DOHH2 (cell line): ENCODE results near the gene CFAP77.

Source experiments
- H3F3A ChIP-seq: fragments of 200-600 bp; sonication (generic), shearing (Covaris generic); 2 replicates; pipeline ENCODE4 v1.6.0; 2016; ENCODE audit warnings: antibody characterized with exemption, mild to moderate bottlenecking; ENCODE audit not compliant: control insufficient read depth, insufficient read depth
- H3K27ac ChIP-seq: fragments of 200-600 bp; sonication (generic); 2 replicates; pipeline ENCODE4 v1.5.1; 2014; ENCODE audit warnings: low read depth, mild to moderate bottlenecking, low read length, moderate library complexity
- H3K27me3 ChIP-seq: fragments of 200-600 bp; sonication (generic); 2 replicates; pipeline ENCODE4 v1.6.1; 2014; ENCODE audit warnings: mild to moderate bottlenecking, low read length, mixed read lengths; ENCODE audit not compliant: control insufficient read depth
- H3K36me3 ChIP-seq: fragments of 200-600 bp; sonication (generic); 2 replicates; pipeline ENCODE4 v1.6.1; 2014; ENCODE audit warnings: mild to moderate bottlenecking, low read length, moderate library complexity, mixed read lengths; ENCODE audit not compliant: control insufficient read depth
- H3K4me1 ChIP-seq: fragments of 200-600 bp; sonication (generic); 2 replicates; pipeline ENCODE4 v1.6.1; 2014; ENCODE audit warnings: mild to moderate bottlenecking, low read length, mixed read lengths; ENCODE audit not compliant: control insufficient read depth
- H3K4me2 ChIP-seq: fragments of 200-600 bp; sonication (generic); 2 replicates; pipeline ENCODE4 v1.6.0; 2014; ENCODE audit warnings: mild to moderate bottlenecking, low read length, moderate library complexity
- H3K4me3 ChIP-seq: fragments of 200-600 bp; sonication (generic); 2 replicates; pipeline ENCODE4 v1.5.1; 2014; ENCODE audit warnings: mild to moderate bottlenecking, low read length, mixed read lengths
- H3K79me2 ChIP-seq: fragments of 200-600 bp; sonication (generic); 2 replicates; pipeline ENCODE4 v1.6.1; 2014; ENCODE audit warnings: mild to moderate bottlenecking, low read length, mixed read lengths; ENCODE audit not compliant: control insufficient read depth
- H3K9me2 ChIP-seq: fragments of 200-600 bp; sonication (generic); replicated peaks from 2 replicates; pipeline ENCODE4 v1.6.1; 2014; ENCODE audit warnings: mild to moderate bottlenecking, low read length, mixed read lengths; ENCODE audit not compliant: control insufficient read depth
- H3K9me3 ChIP-seq: fragments of 200-600 bp; sonication (generic); 2 replicates; pipeline ENCODE4 v1.6.1; 2014; ENCODE audit warnings: antibody characterized with exemption, low read length, mixed read lengths; ENCODE audit not compliant: control insufficient read depth, insufficient read depth
- H4K20me1 ChIP-seq: fragments of 200-600 bp; sonication (generic); 2 replicates; pipeline ENCODE4 v1.6.0; 2014; ENCODE audit warnings: low read depth, mild to moderate bottlenecking, antibody characterized with exemption, low read length, moderate library complexity; ENCODE audit not compliant: control insufficient read depth, insufficient read depth
- CTCF ChIP-seq: fragments of 200-600 bp; sonication (generic); IDR thresholded peaks from one replicate; pipeline ENCODE4 v1.5.1; 2014; ENCODE audit warnings: antibody characterized with exemption, mild to moderate bottlenecking, low read depth, low read length; ENCODE audit not compliant: poor library complexity, severe bottlenecking
- EZH2phosphoT487 ChIP-seq: fragments of 200-600 bp; sonication (generic); IDR thresholded peaks from 2 replicates; pipeline ENCODE4 v1.6.1; 2017; ENCODE audit warnings: borderline replicate concordance, mild to moderate bottlenecking, antibody characterized with exemption, low read length, moderate library complexity, mixed read lengths

The CFAP77 gene

GRCh38 chr9:132500193-132500592 is 90.2 kb downstream of the CFAP77 start:
- Histone ChIP-seq H3K9me3 (no peaks in the 10 kb centered on the region), H3K36me3 (no peaks in the 10 kb centered on the region), H3K27ac (no peak overlapping the region), H3K4me3 (no peak overlapping the region), H3K9me2 (no peaks in the 10 kb centered on the region), H3F3A (no peaks in the 10 kb centered on the region), H3K4me2 (no peak overlapping the region), H3K27me3 (no peaks in the 10 kb centered on the region), H4K20me1 (no peaks in the 10 kb centered on the region), H3K4me1 (no peaks in the 10 kb centered on the region), H3K79me2 (no peaks in the 10 kb centered on the region)
- TF ChIP-seq EZH2phosphoT487, result no peak
- TF ChIP-seq CTCF, result no peak

- H3K9me3 ChIP-seq, result no peaks in the 10 kb centered on the region
These were observed 92.5 kb downstream of the CFAP77 start for GRCh38 chr9:132502480-132502879.

GRCh38 chr9:132503116-132503515 is 93.1 kb downstream of the CFAP77 start:
- H3K79me2 ChIP-seq, result no peaks in the 10 kb centered on the region
- TF ChIP-seq CTCF (no peak), EZH2phosphoT487 (no peak)
- H3K4me1 ChIP-seq, result peaks cover 4% of the 10 kb centered on the region; the same call in 1 of the 2 replicates
- no peaks in the 10 kb centered on the region for H3F3A ChIP-seq
- no peaks in the 10 kb centered on the region for H4K20me1 ChIP-seq
- H3K36me3 ChIP-seq, result no peaks in the 10 kb centered on the region
- H3K4me2 ChIP-seq, result no peak overlapping the region
- H3K9me2 ChIP-seq, result no peaks in the 10 kb centered on the region
- no peaks in the 10 kb centered on the region for H3K9me3 ChIP-seq
- H3K4me3 ChIP-seq, result no peak overlapping the region
- no peaks in the 10 kb centered on the region for H3K27me3 ChIP-seq
- no peak overlapping the region for H3K27ac ChIP-seq

More at GRCh38 chr9:132502480-132502879, 92.5 kb downstream of the CFAP77 start:
- H3K4me1 ChIP-seq, result no peaks in the 10 kb centered on the region
- H3K4me2 ChIP-seq, result no peak overlapping the region
- no peak overlapping the region for H3K27ac ChIP-seq
- TF ChIP-seq CTCF, result no peak
- TF ChIP-seq EZH2phosphoT487, result no peak
- H3K4me3 ChIP-seq, result no peak overlapping the region
- H3K9me2 ChIP-seq, result no peaks in the 10 kb centered on the region
- H3K36me3 ChIP-seq, result no peaks in the 10 kb centered on the region
- no peaks in the 10 kb centered on the region for H3K79me2 ChIP-seq
- H3K27me3 ChIP-seq, result no peaks in the 10 kb centered on the region
- no peaks in the 10 kb centered on the region for H4K20me1 ChIP-seq
- no peaks in the 10 kb centered on the region for H3F3A ChIP-seq
